Measurements from ENCODE around the gene TRIM7.
"Not testable (repeated sequence)": the region's sequence is repeated elsewhere in the genome, so short reads cannot be mapped to it uniquely, and the experiment has no call there.

The TRIM7 gene

DNA sequence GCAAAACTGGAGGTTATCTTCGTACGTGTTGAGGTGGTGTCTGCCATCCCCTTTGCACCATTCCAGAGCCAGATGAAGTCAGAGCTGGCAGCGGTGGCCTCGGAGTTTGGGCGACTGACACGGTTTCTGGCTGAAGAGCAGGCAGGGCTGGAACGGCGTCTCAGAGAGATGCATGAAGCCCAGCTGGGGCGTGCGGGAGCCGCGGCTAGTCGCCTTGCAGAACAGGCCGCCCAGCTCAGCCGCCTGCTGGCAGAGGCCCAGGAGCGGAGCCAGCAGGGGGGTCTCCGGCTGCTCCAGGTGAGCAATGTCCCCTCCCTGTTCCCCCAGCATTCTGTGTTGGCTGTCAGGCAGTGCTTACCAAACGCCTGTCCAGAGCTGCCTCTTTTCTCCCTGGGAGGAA, 27.6 kb upstream of the TRIM7 start:
- no peak for DNase-seq

DNA sequence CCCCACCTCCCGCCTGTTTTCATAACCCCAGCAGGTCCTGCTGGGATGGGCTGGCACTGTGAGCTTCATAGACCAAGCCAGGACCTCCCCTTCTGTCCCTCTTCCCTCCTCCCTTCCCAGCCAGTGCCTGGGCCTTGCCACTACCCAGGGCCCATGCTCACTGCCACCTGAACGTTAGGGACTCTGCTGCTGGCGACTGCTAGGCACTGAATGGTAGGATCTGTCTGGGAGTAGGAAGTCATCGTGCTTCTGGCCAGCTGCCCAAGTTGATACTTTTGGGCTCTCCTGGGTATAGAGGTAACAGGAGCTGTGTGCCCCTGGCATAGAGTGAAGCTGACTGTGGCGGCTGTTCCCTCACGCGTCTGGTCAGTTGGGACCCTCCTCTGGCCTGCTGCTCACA, 26.4 kb upstream of the TRIM7 start:
- no peak for DNase-seq

DNA sequence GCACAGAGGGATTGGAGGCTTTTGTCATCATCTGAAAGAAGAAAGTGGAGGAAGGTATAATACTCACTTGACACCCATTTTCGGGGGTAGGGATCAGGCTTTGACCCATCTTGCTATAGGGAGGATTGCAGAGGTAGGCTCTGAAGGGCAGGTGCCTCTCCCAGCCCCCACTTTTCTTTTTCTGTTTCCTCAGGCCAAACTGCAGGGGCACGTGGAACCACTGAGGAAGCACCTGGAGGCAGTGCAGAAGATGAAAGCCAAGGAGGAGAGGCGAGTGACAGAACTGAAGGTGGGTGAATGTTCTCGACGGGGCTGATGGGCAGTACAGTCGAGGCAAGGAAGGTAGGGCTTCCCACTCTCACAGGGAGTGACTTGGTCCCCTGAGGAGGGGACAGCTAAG, 25.6 kb upstream of the TRIM7 start:
- no peak for DNase-seq

DNA sequence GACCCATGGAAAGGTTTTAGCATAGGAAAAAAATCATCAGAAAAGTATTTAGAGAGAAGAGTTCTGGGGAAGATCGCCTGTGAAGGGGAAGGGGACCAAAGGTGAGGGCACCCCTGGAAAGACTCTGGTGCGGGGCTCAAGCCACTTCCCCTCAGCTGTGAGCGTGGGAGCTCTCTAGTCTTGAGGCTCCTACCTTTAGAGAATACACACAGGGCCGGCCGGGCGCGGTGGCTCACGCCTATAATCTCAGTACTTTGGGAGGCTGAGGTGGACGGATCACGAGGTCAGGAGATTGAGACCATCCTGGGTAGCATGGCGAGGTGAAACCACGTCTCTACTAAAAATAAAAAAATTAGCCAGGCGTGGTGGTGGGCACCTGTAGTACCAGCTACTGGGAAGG, 25.0 kb upstream of the TRIM7 start:
- DNase-seq = no peak

DNA sequence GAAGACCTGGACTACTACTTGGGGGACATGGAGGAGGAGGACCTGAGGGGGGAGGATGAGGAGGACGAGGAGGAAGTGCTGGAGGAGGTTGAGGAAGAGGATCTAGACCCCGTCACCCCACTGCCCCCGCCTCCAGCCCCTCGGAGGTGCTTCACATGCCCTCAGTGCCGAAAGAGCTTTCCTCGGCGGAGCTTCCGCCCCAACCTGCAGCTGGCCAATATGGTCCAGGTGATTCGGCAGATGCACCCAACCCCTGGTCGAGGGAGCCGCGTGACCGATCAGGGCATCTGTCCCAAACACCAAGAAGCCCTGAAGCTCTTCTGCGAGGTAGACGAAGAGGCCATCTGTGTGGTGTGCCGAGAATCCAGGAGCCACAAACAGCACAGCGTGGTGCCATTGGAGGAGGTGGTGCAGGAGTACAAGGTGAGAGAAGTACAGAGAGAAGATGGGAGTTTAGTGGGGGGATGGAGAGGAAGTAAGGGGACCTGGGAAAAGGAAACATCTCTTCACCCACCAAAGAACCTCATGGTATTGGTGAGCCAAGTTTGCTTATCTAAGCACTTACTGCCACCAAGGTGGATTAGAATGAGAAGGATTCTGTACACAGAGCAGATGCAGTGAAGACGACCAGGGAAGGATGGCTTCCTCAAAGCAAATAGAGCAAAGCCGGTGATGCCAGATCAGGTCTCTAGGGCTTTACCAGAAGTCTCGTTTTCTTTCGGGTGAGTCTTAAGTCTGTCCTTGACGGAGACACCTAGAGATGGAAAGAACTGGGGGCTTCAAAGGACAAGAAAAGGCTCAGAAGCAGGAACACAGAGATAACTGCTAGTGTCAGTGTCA, 19.6 kb upstream of the TRIM7 start:
- no peak for DNase-seq

DNA sequence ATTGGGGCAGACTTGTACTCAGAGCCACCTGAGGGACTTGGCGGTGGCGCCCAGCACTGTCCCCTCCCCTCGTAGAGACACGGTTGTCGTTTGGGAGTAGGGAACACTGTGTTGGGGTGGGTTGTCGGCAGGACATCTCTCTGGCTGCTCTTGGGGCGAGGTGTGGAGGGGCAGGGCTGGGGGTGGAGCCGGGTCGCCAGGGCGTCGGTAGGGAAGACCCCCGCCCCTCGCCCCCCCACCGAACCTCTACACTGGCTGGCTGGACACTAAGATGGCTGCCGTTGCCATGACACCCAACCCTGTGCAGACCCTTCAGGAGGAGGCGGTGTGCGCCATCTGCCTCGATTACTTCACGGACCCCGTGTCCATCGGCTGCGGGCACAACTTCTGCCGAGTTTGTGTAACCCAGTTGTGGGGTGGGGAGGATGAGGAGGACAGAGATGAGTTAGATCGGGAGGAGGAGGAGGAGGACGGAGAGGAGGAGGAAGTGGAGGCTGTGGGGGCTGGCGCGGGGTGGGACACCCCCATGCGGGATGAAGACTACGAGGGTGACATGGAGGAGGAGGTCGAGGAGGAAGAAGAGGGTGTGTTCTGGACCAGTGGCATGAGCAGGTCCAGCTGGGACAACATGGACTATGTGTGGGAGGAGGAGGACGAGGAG, 18.9 kb upstream of the TRIM7 start:
- no peak for DNase-seq

DNA sequence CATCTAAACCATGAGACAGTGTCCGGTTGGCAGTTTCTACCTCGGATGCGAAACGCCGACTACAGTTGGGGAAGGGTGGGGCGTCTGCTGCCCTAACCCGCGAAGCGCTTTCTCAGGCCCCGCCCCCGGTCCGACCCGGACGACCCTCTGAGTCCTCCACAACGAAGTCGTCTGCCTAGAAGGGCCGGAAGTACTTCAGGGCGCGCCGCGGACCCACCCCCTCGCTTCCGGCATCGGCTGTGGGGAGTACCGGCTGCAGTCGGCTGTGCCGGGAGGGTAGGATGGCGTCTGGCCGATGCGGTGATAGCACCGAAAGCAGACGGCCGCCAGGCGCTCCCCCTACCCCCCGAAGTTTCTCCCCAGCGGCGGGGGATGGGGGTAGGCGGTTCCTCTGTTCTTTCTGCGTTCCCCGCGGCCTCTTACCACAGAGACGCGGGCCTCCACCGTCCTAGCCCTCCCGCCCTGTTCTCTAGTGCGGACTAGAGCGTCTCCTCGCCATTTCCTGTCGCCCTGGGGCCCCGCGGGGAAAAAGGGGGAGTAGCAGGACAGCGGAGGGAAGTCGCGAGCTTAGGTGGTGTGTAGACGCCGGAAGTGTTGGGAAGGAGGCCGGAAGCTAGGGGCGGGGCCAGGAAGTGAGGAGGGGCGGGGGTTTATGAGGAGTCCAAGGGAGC, 18.2 kb upstream of the TRIM7 start, which contains the start of gene TRIM41:
Gene TRIM41, plus strand, starts transcription at position 224 of the 671 bp plus-strand sequence. CDS start 719 bp downstream, outside the sequence.
- DNase-seq = no peak

DNA sequence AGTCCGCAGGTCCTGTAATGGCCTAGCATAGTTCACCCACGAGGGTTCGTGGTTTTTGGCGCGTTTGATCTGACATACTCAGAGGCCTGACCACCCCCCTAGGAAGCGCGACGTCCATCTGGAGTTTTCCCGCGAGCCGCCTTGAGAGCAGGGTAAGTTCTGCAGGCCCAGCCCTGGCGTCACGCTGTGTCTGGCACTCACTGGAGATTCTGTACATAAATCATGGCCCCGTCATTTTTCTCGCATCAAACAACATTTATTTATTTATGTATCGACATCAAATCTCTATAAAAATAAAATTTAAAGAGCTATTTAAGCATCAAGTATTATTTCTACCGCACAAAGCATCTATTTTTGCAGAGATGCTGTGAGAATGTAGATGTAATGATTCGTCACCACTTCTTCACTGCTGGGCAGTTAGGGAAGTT, 17.6 kb upstream of the TRIM7 start:
- no peak for DNase-seq

DNA sequence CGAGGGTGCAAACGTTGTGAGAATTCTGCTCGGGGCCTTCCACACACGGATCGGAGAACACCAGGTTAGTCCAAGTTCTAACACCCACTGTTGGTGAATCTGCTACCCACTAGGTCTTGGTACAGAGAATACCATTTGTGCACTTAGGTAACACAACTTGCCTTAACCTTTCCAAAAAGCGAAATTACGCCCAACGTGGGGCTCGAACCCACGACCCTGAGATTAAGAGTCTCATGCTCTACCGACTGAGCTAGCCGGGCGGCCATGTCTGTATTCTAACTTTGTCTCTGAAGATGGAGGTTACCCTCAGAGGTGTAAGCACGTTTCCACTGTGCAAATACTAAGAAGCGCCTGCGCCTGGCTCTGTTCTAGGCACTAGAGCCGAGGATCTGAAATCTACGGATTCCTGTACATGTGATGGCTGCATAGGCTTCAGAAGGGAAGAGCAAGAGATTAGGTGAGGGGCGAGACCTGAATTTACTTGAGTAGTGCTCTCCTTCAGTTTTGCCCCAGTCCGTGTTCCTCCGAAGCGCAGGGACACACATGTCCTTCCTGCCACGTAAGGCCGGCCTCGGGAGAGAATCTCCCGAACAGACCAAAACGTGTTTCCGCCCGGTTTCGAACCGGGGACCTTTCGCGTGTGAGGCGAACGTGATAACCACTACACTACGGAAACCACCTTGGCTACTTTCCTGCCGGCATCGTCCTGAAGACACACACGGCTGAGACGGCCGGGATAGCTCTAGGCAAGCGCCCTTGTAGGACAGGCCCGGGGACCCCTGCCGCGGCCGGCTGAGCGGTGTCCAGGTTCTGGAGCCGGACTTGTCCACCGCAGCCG, 17.0 kb upstream of the TRIM7 start:
- no peak for DNase-seq

DNA sequence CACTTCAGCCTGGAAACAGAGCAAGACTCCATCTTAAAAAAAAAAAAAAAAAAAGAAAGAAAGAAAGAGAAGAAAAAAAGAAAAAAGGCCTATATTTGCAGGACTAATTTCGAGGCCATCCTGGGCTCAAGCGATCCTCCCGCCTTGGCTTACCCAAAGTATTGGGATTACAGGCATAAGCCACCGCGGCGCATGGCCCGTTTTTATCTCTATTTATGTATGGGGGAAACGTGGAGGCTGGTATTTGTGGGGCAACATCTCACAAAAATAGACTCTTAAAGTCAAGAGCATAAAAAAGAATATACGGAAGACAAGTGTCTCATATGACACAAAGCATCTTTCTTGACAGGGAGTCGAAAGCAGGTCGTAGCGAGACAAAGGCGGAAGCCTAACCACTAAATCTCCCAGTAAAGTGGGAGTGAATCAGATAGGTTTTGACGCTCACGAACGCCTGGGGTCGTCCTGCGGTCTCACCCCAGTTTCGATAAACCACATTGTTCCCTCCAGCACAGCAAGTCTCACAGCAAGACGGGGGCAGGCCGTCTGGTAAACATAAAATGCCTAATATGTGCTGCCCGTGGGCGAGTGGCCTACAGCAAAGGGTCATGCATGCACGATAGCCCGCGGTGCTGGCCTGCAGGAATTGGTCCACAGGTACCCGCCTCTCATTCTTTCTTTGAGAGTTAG, 16.3 kb upstream of the TRIM7 start:
- DNase-seq = no peak

DNA sequence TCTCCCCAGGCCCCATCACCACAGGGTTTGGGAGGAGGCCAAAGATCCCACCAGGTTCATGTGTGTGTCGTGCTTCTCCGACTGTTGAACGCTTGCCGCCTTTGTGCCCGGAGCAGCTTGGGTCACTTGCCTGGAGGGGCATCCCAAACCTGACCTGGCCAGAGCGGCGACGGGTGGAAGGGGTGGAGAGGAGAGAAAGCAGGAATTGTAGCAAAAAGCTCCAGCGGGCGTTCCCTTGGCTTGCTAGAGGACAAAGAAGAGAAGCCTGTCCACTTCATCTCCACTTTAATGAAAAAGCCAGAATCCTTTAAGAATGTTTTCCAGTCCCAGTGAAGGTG, 15.2 kb upstream of the TRIM7 start:
- DNase-seq = no peak

DNA sequence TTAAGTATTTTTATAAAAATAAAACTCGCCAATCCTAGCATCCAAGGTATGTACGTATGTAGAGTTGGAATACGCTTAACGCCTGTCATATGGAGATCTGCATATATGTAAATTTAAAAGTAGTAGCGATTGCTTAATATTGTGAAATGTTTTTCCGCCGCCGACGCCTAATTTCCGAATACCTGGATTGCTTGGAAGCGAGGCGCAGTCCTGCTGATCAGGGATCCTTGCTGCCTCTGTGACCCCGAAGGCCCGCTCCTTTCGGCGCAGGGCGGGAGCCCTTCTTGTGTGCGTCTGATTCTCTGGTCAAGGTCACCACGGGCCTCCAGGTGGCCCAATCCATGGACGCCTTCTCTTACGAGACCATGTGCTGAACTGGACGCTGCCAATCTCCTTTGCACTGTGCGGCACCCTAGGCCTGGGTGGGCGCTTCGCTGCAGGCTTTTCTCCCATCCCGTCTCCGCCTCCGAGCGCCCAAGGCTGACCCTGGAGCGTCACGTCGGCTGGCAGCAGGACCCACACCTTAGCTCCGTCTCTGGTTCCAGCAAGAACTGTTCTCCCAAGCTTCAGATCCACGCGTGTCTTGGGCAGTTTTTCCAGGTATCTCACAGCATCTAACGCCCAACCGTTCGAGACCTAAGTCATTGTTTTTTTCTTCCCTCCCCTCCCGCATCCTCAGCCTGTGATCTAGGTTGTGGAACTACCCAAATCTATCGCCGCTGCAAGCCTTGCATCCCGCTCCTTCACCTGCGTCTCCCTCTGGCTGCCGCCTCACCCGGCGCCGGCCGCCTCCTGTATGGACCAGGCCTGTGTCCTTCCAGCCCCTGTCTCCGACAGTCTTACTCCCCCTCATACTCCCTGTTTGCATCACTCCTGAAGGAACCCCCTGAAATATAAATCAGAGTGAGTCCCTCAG, 14.5 kb upstream of the TRIM7 start:
- DNase-seq = no peak

DNA sequence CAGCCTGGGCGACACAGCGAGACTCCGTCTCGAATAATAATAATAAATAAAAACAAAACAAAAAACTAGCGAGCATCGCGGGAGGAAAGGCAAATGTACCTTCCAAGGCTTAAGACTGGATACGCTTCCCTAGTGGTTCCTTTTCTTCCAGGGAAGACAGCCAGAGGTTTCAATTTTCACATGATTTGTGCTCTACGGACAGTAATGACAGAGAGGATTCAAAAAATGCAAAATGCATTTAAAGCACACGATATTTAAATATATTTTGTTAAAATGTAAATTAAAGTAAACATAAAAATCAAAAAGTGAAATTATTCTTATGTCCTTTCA, 13.8 kb upstream of the TRIM7 start:
- DNase-seq = no peak

DNA sequence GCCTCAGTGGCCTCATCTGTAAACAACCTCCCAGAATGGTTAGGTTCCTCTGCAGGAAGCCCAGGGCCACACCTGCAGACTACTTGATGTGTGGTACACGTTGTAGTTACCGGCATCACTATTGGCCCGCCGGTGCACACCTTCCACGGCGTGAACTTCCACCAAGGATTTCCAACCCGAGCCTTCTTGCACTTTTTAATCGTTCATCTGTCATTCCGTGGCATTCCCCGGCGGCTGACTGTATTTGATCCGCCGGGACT, 12.7 kb upstream of the TRIM7 start:
- no peak for DNase-seq

DNA sequence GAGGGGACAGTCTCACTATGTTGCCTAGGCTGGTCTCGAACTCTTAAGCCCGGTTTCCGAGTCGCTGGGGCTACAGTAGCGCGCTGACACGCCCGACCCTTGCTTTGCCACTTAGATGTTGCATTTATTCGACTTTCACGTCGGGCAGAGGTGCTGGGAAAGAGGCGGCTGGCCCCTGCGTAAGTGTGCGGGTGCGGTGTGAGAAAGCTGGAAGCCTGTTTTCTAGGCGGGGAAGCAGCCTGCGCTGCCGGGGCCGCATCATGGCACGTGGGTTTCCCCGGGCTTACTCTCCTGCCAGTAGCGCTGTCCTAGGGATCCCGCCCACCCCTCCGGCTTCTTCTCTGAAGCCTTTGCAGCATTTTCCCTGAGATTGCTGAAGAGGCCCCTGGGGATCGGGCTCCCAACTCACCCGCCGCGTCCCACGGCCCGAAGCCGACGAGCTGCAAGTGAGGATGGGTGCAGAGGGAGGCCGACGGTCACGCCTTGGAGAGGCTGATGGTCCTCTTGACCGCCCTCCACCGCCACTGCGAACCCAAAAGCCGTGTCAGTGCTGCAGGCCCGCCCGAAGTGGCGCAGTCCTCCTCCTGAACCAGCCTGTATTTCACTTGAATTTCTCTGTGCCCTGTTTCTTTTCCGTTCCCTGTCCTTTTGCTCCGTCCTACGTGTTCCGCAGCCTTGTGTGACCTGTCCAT, 12.3 kb upstream of the TRIM7 start:
- DNase-seq = no peak

DNA sequence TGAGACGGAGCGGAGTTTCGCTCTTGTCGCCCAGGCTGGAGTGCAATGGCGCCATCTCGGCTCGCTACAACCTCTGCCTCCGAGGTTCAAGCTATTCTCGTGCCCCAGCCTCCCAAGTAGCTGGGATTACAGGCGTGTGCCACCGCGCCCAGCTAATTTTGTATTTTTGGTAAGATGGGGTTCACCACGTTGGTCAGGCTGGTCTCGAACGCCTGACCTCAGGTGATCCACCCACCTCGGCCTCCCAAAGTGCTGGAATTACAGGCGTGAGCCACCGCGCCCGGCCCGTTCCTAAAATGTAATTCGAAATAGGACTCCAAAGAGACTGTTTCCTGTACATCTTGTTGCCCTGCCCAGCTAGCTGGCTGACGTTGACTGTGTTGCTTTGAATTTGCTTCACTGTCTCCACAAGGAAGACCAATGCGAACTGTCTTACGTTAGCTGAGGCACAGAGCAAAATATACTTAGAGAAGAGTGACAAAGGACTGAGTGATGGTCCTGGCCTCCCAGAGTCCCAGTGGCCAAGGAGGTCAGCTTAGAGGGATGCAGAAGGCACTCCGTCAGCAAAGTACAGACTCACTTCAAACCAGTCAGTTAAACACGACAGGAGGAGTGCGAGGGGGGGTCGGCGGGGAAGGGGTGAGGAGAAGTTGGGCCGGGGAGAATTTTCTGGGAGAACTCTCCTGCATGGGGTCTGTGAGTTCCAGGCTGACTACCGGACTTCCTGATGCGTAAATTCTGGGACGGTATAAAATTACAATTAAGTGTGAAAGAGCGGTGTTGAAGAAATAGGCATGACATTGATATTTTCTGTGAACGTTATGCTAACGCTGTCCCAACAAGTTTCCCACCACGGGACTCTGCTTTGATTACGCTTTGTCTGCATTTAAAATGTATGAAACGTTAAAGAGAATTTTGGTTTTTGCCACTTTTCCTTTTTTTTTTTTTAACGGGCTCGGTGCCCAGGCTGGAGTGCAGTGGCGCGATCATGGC, 11.3 kb upstream of the TRIM7 start:
- DNase-seq = no peak

DNA sequence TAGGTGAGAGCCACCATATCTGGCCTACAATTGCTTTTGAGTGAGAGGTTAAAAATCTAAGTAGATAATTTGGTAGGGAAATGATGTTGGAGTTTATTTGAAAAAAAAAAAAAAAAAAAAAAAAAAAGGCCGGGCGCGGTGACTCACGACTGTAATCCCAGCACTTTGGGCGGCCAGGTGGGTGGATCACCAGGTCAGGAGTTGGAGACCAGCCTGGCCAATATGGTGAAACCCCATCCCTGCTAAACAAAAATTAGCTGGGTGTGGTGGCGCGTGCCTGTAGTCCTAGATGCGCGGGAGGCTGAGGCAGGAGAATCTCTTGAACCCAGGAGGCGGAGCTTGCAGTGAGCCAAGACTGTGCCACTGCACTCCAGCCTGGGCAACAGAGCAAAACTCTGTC, 9.3 kb upstream of the TRIM7 start:
- not testable (repeated sequence) for DNase-seq

DNA sequence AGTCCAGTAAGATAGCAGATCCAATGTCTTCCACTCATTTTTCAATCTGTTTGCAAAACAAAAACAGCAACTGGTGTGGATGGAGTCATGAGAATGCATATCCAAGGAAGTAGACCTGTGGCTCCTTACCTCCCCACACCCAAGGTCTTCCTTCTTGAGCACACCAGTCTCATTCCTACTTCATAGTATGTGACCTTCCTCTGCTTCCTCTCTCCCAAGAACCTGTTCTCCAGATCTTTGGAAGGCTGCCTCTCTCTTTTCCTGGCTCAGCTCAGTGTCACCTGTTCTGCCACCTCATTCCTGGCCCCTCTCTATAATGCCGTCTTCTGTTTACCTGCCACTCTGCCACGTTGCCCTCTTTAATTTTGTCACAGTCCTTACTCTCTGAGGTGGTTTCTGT, 7.9 kb upstream of the TRIM7 start:
- no peak for DNase-seq

DNA sequence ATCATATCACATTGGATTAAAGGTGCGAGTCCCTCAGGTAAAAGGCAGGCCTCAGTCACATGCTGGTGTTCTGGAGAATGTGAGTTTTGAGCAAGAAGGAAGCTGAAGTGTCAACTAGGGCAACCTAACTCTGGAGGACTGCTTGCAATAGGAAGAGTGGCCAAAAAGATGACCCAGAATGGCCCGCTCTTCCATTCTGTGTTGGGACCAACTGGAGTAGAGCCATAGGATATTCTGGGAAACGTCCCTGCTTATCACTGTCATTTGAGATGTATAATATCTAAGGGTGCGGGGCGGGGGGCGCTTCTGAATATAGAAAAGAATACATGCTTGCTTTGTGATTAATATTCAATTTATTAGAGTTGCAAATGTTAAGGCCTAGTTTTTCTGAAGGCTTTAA, 7.1 kb upstream of the TRIM7 start:
- DNase-seq = no peak

DNA sequence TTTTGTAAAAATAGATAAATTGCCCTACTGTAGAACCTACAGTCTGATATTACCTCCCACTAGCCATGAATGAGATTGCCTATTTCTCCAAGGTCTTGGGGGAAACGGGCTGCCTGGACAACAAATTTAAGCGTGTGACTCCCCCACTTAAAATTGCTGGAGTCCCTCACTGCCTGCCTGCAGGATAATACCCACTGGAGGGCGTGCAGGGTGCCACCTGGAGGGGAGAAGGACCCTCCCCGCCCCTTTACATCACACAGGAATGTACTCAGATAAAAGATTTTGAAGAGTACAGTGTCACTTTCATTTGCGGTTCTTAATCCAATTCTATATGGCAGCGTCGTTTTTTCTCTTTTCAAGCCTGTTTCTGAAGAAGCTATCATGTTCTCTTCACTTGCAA, 6.2 kb upstream of the TRIM7 start:
- DNase-seq = no peak

Data from NCI-H446 (cell line).